ENCODE measurements around the gene GALNT6. TPM values are rescaled to one million over a fixed set of nuclear protein-coding genes. Genes with fewer than 3 reads are reported as not detected.

GALNT6 gene
- total RNA-seq, 1 experiment from 2014 or later = 6.5 TPM

- intact Hi-C loops (cut with micrococcal nuclease; ENCODE audit: unreplicated experiment) (no loop called here), in situ Hi-C loops (cut with HindIII; ENCODE audit: low pct_unique_long_range_greater_than_20kb, low sequenced_read_pairs) (no loop called here)
- ATAC-seq = no peak
- POLR2A ChIA-PET = interaction anchor here (0.6 kb wide), 1 partner anchor 105 kb away, joined by 6 read pairs; no protein-coding TSS in a partner anchor
- H3K27ac ChIP-seq (ENCODE audit: low read length) = no peak overlapping the region
- BruUV-seq (replicated peaks) = no TSS peak
- H3K27me3 ChIP-seq (ENCODE audit: control insufficient read depth, insufficient read depth, low read length) = no peaks in the 10 kb centered on the region
- no peaks in the 10 kb centered on the region for H3K36me3 ChIP-seq (ENCODE audit: control insufficient read depth, insufficient read depth, low read length)
- TF ChIP-seq POLR2AphosphoS5 (IDR thresholded peaks at IDR 0.05; ENCODE audit: low read depth, low read length) = no peak
- no peak for TF ChIP-seq TCF7L2 (IDR thresholded peaks at IDR 0.05; ENCODE audit: low read depth, low read length)
- TF ChIP-seq, protein P1, sequence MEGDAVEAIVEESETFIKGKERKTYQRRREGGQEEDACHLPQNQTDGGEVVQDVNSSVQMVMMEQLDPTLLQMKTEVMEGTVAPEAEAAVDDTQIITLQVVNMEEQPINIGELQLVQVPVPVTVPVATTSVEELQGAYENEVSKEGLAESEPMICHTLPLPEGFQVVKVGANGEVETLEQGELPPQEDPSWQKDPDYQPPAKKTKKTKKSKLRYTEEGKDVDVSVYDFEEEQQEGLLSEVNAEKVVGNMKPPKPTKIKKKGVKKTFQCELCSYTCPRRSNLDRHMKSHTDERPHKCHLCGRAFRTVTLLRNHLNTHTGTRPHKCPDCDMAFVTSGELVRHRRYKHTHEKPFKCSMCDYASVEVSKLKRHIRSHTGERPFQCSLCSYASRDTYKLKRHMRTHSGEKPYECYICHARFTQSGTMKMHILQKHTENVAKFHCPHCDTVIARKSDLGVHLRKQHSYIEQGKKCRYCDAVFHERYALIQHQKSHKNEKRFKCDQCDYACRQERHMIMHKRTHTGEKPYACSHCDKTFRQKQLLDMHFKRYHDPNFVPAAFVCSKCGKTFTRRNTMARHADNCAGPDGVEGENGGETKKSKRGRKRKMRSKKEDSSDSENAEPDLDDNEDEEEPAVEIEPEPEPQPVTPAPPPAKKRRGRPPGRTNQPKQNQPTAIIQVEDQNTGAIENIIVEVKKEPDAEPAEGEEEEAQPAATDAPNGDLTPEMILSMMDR (IDR thresholded peaks at IDR 0.05) = no peak
- no peak for TF ChIP-seq SIN3A (IDR thresholded peaks at IDR 0.05; ENCODE audit: borderline replicate concordance, insufficient read depth, low read depth, low read length)
- no peak for TF ChIP-seq REST (IDR thresholded peaks at IDR 0.05; ENCODE audit: insufficient read depth in 1 of 2, low read depth in 2 of 2, low read length in 1 of 2)
- H3K4me3 ChIP-seq (ENCODE audit: low read depth in 2 of 2, low read length in 2 of 2) = no peak overlapping the region
- no peaks in the 10 kb centered on the region for H3K4me1 ChIP-seq (ENCODE audit: control insufficient read depth, insufficient read depth, low read length)
- no peaks in the 10 kb centered on the region for H3K9me3 ChIP-seq (ENCODE audit: control insufficient read depth, insufficient read depth, low read depth, low read length)
- DNase-seq (ENCODE audit: low read depth, low spot score) = no peak
- CTCF ChIA-PET = no interaction called here
These were observed 9.8 kb downstream of the GALNT6 start for GRCh38 chr12:51381226-51382079.

- H3K9me3 ChIP-seq (ENCODE audit: control insufficient read depth, insufficient read depth, low read depth, low read length) = no peaks in the 10 kb centered on the region
- intact Hi-C loops (cut with micrococcal nuclease; ENCODE audit: unreplicated experiment) (no loop called here), in situ Hi-C loops (cut with HindIII; ENCODE audit: low pct_unique_long_range_greater_than_20kb, low sequenced_read_pairs) (no loop called here)
- no peak overlapping the region for H3K27ac ChIP-seq (ENCODE audit: low read length)
- ChIA-PET CTCF (no interaction called here), POLR2A (no interaction called here)
- no peaks in the 10 kb centered on the region for H3K4me1 ChIP-seq (ENCODE audit: control insufficient read depth, insufficient read depth, low read length)
- no peak for DNase-seq (ENCODE audit: low read depth, low spot score)
- no peak overlapping the region for H3K4me3 ChIP-seq (ENCODE audit: low read depth in 2 of 2, low read length in 2 of 2)
- no peaks in the 10 kb centered on the region for H3K27me3 ChIP-seq (ENCODE audit: control insufficient read depth, insufficient read depth, low read length)
- TF ChIP-seq TCF7L2 (IDR thresholded peaks at IDR 0.05; ENCODE audit: low read depth, low read length) = no peak
- TF ChIP-seq SIN3A (IDR thresholded peaks at IDR 0.05; ENCODE audit: borderline replicate concordance, insufficient read depth, low read depth, low read length) = no peak
- TF ChIP-seq REST (IDR thresholded peaks at IDR 0.05; ENCODE audit: insufficient read depth in 1 of 2, low read depth in 2 of 2, low read length in 1 of 2) = no peak
- TF ChIP-seq POLR2AphosphoS5 (IDR thresholded peaks at IDR 0.05; ENCODE audit: low read depth, low read length) = no peak
- TF ChIP-seq, protein P1 (IDR thresholded peaks at IDR 0.05) = no peak
- H3K36me3 ChIP-seq (ENCODE audit: control insufficient read depth, insufficient read depth, low read length) = no peaks in the 10 kb centered on the region
- BruUV-seq (replicated peaks) = no TSS peak
- no peak for ATAC-seq
These were observed 11.6 kb downstream of the GALNT6 start for GRCh38 chr12:51379571-51379970.

All from Panc1 (cell line).